ENCODE data around the gene SLX9.

SLX9 gene

DNA sequence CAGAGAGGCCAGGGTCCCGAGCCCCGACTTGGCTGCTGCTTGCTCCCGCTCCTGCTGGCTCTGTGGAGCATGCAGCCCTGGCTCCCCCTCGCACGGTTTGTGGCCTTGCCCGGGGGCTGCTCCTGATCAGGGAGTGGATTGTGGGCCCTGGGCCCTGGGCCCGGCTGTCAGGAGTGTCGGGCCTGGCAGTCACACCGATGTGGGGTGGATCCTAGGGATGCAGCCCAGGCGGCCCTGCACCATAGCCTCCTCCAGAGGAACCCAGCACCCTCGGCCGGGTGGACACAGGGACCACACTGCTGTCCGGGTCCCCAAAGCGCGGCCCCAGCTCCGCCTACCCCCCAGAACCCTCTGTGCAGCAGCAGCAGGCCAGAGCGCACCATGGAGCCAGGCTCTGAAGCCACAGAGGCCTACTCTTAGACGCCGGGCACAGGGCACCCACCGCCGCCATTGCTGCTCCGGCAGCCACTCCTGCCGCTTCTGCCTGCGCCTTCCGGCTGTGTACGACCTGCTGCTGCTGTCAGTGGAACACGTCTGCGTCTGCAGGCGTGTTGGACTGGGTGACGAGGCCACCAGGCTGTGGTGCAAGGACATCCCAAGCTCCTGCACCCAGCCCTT, 9.4 kb downstream of the SLX9 start:
- DNase-seq, result no peak

DNA sequence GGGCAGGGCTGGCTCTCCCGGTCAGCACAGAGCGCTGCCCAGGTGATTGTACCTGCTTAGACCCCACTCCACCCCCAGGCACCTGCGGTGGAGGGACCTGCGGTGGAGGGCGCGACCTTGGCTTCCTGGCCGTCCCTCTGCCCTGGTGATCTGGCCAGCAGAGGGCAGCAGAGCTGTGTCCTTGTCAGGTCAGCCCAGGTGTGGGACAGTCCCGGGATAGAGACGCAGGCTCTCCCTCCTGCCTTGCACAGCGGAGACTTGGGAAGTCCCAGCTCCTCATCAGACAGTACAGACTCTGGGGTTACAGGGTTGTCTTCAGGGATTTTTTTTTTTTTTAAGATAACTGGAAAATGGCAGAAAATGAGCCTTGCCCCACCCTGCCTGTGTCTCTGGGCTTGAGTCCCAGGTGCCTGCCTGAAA, 10.0 kb downstream of the SLX9 start:
- DNase-seq, result peak; percentile 59

DNA sequence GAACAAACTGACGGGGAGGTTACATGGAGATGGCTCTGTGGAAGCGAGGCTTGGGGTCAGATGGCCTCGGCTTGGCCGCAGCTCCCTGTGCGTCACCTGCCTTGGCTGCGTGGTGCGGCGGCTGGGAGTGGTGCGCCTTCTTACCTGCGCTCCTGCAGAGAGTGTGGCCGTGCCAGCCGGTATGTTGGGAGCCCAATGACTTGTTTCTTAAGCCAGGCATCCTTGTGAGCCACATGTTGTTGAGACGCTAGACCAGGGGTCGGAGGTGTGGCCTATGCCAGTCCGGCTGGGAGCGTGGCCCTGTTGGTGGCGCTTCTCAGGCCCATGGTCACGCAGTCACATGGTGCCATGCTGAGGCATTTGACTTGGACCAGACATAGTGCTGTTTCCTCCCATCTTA, 10.5 kb downstream of the SLX9 start:
- DNase-seq, result no peak

DNA sequence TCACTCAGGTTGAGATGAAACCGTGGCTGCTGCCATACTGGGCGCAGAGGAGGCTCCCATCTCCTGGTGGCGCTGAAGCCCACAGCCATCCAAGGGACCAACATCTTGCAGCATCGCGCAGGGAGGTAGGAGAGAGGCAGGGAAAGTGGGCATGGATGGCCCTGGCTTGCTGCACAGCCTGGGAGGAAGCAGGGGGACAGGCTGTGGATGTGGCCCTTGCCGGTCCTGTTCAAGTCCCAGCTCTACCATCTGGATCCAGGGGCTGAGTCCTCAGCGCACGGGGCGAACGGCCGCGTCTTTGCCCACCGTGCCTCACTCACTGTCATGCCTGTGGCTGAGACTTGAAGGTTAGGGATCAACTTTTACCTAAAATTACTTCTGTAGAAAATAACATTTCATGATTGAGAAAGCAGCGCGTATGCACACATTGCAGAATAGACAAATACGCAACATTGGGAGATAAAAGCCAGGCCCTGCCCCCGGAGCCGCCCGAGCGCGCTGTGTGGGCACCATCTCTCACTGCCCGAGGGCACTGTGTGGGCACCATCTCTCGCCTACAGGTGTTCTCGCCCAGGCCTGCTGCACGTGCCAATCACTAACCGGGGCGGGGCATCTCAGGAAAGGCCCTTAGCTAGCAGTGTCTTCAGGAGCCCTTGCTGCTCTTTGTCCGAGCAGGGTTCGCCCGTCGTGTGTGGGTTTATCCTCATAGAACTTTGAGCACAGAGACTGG, 11.5 kb downstream of the SLX9 start:
- no peak for DNase-seq

DNA sequence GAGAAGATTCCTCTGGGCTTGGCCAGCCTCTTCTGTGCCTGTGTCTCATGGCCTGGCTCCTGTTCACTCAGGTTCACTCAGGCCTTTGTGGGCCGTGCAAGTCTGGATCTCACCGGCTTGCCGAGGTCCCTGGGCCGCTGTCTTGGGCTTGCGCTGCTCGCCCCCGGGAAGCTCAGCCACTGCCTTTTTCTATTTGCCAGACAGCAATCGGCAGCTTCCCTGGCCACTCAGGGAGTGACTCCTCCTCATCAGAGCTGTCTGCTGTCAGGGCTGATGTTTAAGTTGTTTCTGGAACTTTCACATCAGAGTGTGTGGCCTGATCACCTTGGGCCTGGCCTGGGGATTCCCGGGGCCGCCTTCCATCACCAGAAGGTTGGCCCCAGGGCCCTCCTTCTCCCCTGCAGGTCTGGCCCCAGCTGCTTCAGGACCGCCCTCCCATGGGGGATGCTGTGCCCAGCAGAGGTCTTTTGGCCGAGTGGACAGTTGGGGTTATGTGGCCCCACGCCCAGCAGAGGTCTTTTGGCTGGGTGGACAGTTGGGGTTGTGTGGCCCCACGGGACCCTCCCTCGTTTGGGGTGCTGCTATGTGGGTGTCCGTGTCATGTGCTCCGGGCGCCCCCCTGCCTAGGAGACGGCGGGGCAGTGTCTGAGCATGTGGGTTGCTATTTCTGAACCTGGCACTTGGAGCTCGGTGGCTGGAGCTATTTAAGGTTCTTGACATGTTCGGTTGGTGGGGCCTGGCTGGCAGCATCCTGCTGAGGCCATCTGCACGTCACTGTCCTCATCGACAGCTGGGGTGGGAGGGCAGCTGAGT, 12.5 kb downstream of the SLX9 start:
- no peak for DNase-seq

DNA sequence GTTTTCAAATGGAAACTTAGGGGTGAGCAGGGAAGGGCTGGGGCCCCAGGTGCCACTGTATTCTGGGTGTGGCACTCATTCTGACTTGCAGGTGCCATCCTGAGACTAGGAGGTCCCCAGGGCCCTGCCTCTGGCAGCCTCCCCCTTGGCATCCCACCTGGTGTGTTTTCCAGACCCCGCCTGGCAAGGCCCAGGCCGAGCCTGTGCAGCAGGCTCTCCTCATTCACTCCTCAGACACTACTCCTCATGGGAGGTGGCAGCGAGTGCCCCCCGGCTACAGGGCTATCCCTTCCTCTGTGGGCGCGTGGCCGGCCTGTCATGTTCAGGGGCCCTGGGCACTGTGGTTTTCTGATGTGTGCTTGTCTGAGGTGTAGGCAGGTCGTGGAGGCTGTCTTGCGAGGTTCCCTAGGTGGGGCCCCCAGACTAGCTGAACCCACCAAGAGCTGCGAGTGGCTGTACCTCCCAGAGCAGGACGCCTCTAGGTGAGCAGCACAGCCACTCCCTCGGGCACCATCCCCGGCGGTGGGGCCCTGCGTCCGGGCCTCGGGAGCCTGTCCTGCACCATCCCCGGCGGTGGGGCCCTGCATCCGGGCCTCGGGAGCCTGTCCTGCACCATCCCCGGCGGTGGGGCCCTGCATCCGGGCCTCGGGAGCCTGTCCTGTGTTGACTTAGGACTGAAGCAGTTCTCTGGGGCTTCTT, 13.2 kb downstream of the SLX9 start:
- DNase-seq, result no peak

DNA sequence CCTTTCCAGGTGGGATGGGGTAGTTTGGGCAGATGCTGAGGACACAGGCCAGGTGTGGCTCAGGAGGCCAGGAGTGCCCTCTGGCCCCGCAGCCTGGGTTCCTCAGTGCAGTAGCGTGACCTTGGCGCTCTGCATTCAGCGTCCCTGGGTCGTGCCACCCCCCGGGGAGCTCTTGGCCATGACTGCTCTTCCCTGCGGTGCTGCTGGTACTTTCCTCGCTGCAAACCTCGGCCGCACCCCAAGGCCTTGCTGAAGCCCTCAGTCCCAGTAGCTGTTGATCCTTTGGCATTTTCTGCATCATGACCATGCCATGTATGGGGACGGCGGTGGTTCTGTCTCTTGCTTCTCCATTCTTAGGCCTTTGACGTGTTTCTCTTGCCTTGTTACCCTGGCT, 13.8 kb downstream of the SLX9 start:
- DNase-seq, result no peak

DNA sequence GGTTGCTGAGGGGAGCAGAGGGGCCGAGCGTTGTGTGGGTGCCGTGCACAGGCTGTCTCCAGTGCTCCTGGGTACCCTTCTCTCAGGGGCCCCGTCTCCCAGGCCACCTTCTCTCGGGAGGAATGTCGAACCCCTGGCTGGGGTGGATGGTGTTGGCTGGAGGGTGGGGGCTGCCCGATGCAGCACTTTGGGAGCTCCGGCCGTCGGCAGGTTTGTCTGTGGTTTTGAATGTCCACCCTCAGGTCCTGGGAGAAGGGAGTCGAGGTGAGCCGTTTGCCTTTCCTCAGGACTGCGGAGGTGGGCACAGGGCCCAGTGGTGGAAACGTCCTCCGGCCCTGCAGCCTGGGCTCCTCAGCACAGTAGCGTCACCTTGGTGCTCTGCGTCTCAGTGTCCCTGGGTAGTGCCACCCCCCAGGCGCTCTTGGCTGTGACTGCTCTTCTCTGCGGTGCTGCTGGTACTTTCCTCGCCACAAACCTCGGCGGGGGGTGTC, 14.5 kb downstream of the SLX9 start:
- DNase-seq, result no peak

DNA sequence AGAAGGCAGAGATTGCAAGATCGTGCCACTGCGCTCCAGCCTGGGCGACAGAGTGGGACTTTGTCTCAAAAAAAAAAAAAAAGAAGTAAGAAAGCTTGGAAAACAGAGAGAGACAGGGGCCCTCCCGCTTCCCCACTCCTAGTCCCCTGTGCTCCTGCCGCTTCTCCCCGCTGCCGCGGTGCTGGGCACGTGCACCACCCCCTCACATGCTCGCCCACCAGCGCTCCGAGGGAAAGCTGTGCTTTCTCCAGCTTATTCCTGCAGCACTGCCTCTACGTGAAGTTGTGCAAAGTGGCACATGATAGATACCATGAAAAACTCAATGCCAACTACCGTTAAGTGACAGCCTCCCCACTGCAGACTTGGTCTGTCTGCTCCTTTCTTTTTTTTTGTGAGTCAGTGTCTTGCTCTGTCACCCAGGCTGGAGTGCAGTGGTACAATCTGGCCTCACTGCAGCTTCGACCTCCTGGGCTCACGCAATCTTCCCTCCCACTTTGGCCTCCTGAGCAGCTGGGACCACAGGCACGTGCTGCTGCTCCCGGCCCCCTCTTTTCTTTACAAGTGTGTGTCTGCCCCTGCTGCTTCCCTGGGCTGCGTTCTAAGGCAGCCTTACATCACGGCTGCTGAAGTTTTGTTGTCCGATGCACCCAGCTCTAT, 15.4 kb downstream of the SLX9 start:
- DNase-seq, result no peak

DNA sequence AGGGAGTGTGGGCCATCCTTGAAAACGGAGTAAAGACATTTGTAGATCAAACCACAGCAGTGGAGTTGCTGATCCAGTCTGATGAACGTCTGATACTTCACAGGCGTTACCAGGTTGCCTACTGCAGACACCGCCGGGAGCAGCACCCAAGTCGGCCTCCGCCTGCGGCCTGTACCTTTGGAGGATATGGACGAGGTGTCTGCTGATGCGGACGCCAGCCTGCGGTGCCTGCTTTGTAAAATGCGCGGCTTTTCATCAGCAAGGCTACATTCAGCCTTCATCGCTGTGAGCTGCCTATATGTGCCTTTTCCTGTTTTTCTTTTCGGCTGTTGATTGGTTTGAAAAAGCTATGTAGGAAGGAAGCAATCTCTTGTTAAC, 16.0 kb downstream of the SLX9 start:
- no peak for DNase-seq

DNA sequence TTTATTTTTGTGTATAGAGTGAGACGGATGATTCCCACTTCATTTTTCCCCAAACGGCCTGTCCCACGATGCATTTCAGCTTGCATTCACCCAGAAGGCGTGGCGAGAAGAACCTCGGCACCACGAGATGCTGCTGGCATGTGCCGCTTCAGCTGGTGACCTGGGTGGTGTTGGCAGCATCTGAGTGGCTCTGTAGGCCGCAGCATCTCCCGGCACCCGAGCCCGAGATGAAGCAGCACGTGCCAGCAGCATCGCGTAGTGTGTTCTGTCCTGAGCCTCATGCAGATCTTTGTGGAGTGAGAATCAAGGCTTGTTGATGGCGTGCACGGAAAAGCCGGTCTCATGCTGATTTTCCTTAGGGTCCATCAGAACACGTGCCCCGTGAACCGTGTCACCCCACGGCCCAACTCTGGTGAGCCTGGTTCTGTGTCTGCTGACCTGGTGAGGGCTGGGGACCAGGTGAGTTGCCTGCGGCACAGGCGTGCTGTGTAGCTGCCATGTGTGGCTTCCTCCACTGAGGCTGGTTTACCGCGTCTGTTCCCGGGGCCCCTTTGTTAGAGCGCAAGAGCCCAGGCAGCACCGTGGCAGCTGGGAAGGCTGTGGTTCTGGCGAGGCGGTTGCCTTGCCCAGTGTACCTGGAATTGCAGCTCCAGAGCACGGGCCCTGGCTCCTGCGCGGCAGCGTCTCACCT, 16.7 kb downstream of the SLX9 start:
- DNase-seq, result no peak

DNA sequence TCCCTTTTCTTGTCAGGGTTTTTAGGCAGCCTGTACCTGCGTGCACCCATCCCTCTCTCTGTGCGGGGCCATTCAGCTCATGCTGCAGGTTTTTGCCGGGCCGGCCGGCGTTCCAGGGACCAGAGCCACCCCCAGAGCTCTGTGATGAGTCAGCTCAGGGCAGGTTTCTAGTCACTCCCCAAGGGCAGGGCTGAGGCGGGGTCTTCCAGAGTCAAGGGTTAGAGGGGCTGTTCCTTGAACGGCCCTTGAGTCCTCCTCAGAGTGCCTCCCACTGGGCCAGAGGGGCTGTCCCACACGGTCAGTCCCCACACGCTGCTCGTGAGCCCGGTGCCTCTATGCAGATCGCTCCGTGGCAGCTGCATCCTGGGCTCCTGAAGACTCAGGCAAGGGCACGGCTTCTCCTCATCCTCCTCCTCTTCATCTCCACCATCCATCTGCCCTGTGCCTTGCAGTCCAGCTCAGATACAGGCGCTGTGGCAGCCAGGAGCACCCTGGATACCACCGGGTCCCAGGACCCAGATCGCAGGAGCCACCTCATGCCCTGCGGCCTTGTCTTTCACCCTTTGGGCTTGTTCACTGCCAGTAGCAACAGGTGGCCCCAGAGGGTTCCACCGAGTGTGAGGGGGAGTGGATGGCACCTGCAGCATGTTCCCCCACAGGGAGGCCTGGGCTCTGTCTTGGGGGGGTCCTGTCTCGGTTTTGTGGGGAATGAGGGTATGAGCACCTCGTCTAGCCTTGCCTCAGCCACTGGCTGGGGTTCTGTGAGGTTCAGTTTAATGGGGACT, 17.4 kb downstream of the SLX9 start:
- DNase-seq, result no peak

DNA sequence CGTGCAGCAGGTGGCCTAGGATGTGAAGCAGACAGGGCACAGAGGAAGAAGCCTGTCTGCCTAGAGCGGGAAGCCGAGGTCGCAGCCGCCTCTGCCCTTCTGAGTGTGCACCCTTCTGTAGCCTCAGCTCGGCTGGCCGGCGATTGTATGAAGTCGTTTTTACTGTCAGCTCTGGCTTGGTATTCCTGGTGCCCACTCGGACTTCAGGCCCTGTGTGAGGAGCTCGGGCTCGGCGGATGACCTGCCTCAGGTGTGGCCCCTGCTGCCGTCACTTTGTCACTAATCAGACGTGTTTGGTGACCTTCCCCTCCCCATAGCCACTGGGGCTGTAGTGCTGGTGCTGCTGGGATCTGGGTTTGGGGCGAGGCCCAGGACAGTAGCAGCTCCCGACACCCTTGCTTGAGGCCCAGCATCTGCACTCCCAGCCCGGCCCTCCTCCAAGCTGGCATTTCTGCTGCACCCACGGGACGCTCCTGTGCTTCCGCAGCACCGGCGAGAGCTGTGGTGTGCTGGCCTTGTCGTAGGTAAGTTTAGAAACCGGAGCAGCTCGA, 18.1 kb downstream of the SLX9 start:
- DNase-seq, result no peak

DNA sequence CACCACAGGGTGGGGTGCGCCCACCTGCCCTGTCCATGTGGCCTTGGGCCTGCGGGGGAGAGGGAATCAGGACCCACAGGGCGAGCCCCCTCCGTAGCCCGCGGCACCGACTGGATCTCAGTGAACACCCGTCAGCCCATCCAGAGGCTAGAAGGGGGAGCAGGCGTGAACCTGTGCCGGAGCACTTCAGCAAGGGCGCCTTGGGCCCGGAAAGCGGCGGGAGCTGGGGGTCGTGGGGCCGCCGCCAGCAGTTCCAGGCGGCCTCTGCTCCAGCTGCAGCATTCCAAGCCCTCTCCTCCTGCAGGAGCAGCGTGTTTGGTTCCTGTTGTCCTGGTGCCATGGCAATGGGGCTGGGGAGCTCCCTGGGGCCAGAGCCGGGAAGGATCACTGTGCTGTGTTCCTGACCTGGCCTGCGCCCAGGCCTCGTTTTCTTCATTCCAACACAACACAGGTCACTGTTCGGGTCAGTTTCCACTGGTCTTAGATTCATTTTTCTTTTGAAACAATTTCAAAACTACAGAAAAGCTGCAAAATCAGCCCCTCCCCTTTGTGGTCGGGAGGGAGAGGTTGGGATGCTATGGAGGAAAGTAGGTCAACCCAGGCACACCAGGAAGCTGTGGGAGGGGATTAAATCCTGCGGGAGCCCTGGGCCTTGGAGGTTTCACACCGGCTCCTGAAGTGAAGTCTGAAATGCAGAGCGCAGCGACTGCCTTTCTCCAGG, 18.8 kb downstream of the SLX9 start:
- peak; percentile 67 for DNase-seq

DNA sequence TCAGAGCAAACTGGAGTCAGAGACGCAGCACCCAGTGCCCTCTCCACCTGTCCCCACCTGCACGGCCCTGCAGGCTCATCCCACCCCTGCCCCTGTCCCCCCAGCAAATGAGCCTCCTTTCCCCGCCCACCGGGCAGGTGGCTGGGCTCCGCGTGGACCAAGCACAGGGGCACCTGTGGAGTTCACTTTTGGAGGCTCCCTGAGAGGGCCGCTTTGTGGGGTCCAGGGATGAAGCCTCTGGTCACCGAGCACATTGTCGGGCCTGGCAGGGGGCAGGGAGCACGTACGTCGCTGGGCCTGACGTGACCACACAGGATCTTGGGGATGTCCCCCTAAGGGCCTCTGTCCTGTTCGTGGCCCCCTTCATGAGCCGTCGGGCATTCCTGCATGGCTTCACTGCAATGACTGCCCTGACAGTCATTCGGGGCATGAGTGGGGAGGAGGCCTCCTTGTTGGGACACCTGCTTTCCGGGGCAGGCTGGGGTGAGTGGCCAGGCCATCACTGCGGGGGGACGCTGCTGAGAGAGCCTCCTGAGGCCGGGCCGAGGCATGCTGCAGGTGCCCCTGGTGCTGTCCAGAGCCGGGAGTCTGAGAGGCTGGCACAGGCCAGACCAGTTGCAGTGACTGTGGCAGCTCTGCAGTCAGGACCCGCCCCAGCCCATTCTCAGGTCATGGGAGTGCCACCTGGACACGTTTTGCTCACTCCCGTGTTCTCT, 19.7 kb downstream of the SLX9 start:
- DNase-seq, result no peak

DNA sequence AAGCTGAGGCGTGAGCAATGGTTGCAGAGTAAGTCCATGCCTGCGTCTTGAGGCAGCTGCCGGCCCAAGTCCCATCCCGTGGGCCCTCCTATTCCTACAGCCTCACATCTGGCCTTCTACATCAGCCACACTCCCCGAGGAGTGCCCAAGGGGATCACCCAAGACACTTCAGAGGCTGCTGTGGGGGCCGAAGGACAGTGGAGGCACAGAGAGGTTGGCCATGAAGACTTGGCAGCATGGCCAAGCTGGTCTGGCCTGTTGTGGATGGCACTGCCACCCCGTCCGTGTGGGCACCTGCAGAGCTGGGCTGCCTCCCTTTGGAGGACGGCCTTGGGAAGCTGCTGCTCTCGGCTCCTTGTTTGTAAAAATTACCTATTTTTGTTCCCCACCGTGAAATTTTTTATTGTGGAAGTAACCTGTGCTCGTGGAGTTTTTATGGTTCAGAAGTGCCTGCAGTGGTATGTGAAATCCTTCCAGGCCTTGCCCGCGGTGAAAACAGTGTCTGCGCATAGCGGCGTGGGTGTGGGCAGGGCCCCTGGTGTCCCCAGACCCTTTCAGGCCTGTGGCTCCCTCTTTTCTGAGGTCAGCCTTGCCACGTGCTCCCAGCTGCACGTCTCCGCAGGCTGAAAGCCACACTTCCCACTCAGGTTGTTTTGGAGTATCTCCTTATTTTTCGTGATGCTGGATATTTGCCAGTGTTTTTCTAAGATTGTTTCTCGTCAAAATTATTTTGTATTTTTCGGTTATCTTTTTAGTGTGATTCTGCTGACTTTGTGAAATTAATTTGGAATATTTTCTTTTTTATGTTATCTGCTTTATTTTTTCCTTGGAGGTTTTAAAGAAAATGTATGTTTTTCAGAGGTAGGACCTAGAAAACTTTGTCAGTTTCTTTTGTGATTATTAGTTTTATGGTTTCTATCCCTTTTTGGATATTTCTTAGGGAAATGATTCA, 20.6 kb downstream of the SLX9 start:
- DNase-seq, result no peak

DNA sequence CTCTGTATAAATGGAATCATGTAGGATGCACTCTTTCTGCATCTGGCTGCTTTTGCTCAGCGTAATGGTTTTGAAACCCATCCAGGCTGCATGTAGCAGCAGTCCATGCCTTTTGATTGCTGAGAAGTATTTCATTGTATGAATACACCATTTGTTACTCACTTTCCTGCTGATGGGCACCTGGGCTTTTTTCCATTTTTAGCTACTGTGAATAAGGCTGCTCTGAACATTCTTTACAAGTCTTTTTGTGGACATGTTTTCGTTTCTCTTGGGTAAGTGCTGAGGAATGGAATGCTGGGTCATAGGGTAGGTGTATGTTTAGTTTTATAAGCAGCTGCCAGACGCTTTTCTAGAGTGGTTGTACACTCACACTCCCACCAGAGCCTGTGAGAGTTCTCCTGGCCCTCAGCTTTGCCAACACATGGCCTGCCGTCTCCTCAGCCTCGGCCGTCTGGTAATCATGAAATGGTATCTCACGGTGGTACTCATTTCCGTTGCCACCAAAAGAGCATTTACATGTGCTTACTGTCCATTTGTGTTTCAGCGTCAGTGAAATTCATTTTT, 22.7 kb downstream of the SLX9 start:
- peak; percentile 97 for DNase-seq

DNA sequence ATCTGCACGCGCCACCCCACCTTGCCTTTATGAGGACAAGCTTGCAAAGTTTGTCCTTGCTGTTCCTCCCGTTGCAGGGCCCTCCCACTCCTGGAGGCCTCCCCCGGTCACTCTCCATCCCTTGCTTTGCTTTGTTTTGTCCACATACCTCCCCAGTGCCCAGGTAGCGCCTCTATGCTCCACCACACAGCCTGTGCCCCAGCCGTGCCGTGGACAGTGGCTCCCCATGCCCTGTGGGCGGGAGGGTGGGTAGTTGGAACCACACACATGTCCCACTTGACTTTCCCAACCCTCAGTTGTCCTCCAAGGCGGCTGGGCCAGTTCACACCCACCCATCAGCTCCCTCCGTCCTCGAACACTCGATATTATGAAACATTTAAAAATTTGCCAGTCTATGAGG, 24.6 kb downstream of the SLX9 start:
- no peak for DNase-seq
